ENCODE measurements around the gene OXA1L. TPM values are rescaled to one million over a fixed set of nuclear protein-coding genes. Genes with fewer than 3 reads are reported as not detected.

Gene OXA1L
- polyA plus RNA-seq, 1 donor from 2014 or later: 60.7 TPM

DNA sequence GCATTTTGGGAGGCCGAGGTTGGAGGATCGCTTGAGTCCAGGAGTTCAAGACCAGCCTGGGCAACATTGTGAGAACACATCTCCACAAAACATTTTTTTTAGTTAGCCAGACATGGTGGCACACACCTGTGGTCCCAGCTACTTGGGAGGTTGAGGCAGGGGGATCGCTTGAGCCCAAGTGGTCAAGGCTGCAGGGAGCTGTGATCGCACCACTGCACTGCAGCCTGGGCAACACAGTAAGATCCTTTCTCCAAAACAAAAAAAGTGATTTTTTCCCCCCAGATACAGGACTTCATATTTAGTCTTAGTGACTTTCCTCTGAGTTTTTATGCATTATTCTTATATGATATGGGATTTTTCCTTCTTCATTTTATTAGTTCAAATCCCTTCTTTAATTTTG, 20.2 kb downstream of the OXA1L start:
- no peaks in the 10 kb centered on the region for H3K27me3 ChIP-seq (ENCODE audit: insufficient read depth, low read depth, low read length)
- H3K9ac ChIP-seq (ENCODE audit: low read length): no peak overlapping the region
- no peaks in the 10 kb centered on the region for H3K9me2 ChIP-seq (ENCODE audit: insufficient read depth, low read length)
- H3K4me3 ChIP-seq (ENCODE audit: low read length): no peak overlapping the region
- no peaks in the 10 kb centered on the region for H4K20me1 ChIP-seq (ENCODE audit: insufficient read depth)
- no peak overlapping the region for H2AFZ ChIP-seq (ENCODE audit: low read depth, low read length)
- no peaks in the 10 kb centered on the region for H3K36me3 ChIP-seq (ENCODE audit: insufficient read depth, low read length)
- no peaks in the 10 kb centered on the region for H3K9me3 ChIP-seq (ENCODE audit: low read length)
- H3K79me2 ChIP-seq (replicated peaks; ENCODE audit: insufficient read depth, low read length): no peaks in the 10 kb centered on the region
- TF ChIP-seq, protein P1, sequence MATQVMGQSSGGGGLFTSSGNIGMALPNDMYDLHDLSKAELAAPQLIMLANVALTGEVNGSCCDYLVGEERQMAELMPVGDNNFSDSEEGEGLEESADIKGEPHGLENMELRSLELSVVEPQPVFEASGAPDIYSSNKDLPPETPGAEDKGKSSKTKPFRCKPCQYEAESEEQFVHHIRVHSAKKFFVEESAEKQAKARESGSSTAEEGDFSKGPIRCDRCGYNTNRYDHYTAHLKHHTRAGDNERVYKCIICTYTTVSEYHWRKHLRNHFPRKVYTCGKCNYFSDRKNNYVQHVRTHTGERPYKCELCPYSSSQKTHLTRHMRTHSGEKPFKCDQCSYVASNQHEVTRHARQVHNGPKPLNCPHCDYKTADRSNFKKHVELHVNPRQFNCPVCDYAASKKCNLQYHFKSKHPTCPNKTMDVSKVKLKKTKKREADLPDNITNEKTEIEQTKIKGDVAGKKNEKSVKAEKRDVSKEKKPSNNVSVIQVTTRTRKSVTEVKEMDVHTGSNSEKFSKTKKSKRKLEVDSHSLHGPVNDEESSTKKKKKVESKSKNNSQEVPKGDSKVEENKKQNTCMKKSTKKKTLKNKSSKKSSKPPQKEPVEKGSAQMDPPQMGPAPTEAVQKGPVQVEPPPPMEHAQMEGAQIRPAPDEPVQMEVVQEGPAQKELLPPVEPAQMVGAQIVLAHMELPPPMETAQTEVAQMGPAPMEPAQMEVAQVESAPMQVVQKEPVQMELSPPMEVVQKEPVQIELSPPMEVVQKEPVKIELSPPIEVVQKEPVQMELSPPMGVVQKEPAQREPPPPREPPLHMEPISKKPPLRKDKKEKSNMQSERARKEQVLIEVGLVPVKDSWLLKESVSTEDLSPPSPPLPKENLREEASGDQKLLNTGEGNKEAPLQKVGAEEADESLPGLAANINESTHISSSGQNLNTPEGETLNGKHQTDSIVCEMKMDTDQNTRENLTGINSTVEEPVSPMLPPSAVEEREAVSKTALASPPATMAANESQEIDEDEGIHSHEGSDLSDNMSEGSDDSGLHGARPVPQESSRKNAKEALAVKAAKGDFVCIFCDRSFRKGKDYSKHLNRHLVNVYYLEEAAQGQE (IDR thresholded peaks at IDR 0.05; ENCODE audit: borderline replicate concordance): no peak
- TF ChIP-seq TAF1 (IDR thresholded peaks at IDR 0.05; ENCODE audit: low read depth) (no peak), EP300 (conservative IDR thresholded peaks at IDR 0.05; ENCODE audit: poor library complexity, severe bottlenecking) (no peak), POLR2AphosphoS5 (IDR thresholded peaks at IDR 0.05) (no peak), RAD21 (conservative IDR thresholded peaks at IDR 0.05) (no peak), MXI1 (conservative IDR thresholded peaks at IDR 0.05; ENCODE audit: poor library complexity, severe bottlenecking) (no peak), EZH2 (IDR thresholded peaks at IDR 0.05; ENCODE audit: borderline replicate concordance, insufficient read depth, low read length, poor library complexity, severe bottlenecking) (no peak), SMC3 (conservative IDR thresholded peaks at IDR 0.05; ENCODE audit: poor library complexity) (no peak)
- TF ChIP-seq, protein P2, sequence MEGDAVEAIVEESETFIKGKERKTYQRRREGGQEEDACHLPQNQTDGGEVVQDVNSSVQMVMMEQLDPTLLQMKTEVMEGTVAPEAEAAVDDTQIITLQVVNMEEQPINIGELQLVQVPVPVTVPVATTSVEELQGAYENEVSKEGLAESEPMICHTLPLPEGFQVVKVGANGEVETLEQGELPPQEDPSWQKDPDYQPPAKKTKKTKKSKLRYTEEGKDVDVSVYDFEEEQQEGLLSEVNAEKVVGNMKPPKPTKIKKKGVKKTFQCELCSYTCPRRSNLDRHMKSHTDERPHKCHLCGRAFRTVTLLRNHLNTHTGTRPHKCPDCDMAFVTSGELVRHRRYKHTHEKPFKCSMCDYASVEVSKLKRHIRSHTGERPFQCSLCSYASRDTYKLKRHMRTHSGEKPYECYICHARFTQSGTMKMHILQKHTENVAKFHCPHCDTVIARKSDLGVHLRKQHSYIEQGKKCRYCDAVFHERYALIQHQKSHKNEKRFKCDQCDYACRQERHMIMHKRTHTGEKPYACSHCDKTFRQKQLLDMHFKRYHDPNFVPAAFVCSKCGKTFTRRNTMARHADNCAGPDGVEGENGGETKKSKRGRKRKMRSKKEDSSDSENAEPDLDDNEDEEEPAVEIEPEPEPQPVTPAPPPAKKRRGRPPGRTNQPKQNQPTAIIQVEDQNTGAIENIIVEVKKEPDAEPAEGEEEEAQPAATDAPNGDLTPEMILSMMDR (IDR thresholded peaks at IDR 0.05; ENCODE audit: poor library complexity, severe bottlenecking): no peak
- H3K27ac ChIP-seq (ENCODE audit: low read length): no peak overlapping the region
- H3K4me2 ChIP-seq (ENCODE audit: low read length): no peak overlapping the region
- H3F3A ChIP-seq (ENCODE audit: insufficient read depth, low read length, poor library complexity, severe bottlenecking): no peaks in the 10 kb centered on the region

DNA sequence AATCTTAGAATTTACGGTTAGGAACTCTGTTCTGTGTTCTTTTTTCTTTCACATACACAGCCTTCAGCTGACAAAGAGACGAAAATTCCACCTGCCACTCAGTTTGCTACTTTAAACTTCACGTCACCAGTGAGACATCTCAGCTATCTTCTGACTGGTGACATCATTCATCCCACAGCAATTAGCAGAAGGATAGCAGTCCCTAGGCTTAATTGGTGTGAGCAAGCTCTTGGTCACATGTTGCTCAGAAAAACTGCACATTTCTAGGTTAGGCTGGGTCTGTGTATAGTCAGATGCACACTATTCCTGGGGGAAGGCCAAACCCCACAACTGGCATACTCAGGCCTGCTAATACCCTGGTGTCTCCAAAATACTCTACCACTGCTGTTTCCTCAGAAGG, 24.8 kb downstream of the OXA1L start:
- no peak overlapping the region for H3K4me2 ChIP-seq (ENCODE audit: low read length)
- H3K9ac ChIP-seq (ENCODE audit: low read length): no peak overlapping the region
- no peaks in the 10 kb centered on the region for H3K79me2 ChIP-seq (replicated peaks; ENCODE audit: insufficient read depth, low read length)
- no peaks in the 10 kb centered on the region for H3K27me3 ChIP-seq (ENCODE audit: insufficient read depth, low read depth, low read length)
- no peak overlapping the region for H3K4me3 ChIP-seq (ENCODE audit: low read length)
- H2AFZ ChIP-seq (ENCODE audit: low read depth, low read length): no peak overlapping the region
- H3K36me3 ChIP-seq (ENCODE audit: insufficient read depth, low read length): no peaks in the 10 kb centered on the region
- no peaks in the 10 kb centered on the region for H4K20me1 ChIP-seq (ENCODE audit: insufficient read depth)
- no peaks in the 10 kb centered on the region for H3K9me3 ChIP-seq (ENCODE audit: low read length)
- H3K27ac ChIP-seq (ENCODE audit: low read length): no peak overlapping the region
- H3F3A ChIP-seq (ENCODE audit: insufficient read depth, low read length, poor library complexity, severe bottlenecking): no peaks in the 10 kb centered on the region
- TF ChIP-seq, protein P1 (IDR thresholded peaks at IDR 0.05; ENCODE audit: borderline replicate concordance): no peak
- TF ChIP-seq POLR2AphosphoS5 (IDR thresholded peaks at IDR 0.05) (no peak), EZH2 (IDR thresholded peaks at IDR 0.05; ENCODE audit: borderline replicate concordance, insufficient read depth, low read length, poor library complexity, severe bottlenecking) (no peak), RAD21 (conservative IDR thresholded peaks at IDR 0.05) (no peak), MXI1 (conservative IDR thresholded peaks at IDR 0.05; ENCODE audit: poor library complexity, severe bottlenecking) (no peak), TAF1 (IDR thresholded peaks at IDR 0.05; ENCODE audit: low read depth) (no peak), EP300 (conservative IDR thresholded peaks at IDR 0.05; ENCODE audit: poor library complexity, severe bottlenecking) (no peak), SMC3 (conservative IDR thresholded peaks at IDR 0.05; ENCODE audit: poor library complexity) (no peak)
- TF ChIP-seq, protein P2 (IDR thresholded peaks at IDR 0.05; ENCODE audit: poor library complexity, severe bottlenecking): no peak
- H3K9me2 ChIP-seq (ENCODE audit: insufficient read depth, low read length): no peaks in the 10 kb centered on the region
